Stimulated activated naive B cell treated with anti-CD40 and anti-IgM and Interleukin-4, amounts not matched to agents 10 μg/mL and 1 μg/mL and 100 μg/mL, for 72 hours (primary cell): Measurements from ENCODE around the gene CRACR2A.

Source experiments
- ATAC-seq, 2 donors: fragments of 150-1000 bp; cut with Tn5 transposase; replicated peaks; 2 replicates each; pipeline ENCODE4 v1.10.0; 2021; ENCODE audit warnings: moderate library complexity in 1 of 2
- DNase-seq: peaks from one replicate; pipeline ENCODE4 v3.0.0; 2021
- H3K27ac Mint-ChIP-seq: one replicate; pipeline ENCODE4 v1.8.0; 2022; ENCODE audit warnings: mild to moderate bottlenecking, mixed read lengths
- H3K27me3 Mint-ChIP-seq, 2 donors: one replicate each; pipeline ENCODE4 v1.8.0; 2022; ENCODE audit warnings: mixed read lengths in 2 of 2
- H3K36me3 Mint-ChIP-seq, 2 donors: one replicate each; pipeline ENCODE4 v1.8.0; 2022; ENCODE audit warnings: mixed read lengths in 2 of 2, mild to moderate bottlenecking in 1 of 2
- H3K4me1 Mint-ChIP-seq, 2 donors: one replicate each; pipeline ENCODE4 v1.8.0; 2022; ENCODE audit warnings: mixed read lengths in 2 of 2, mild to moderate bottlenecking in 1 of 2
- H3K4me3 Mint-ChIP-seq, 2 donors: one replicate each; pipeline ENCODE4 v1.8.0; 2022; ENCODE audit warnings: mild to moderate bottlenecking in 2 of 2, mixed read lengths in 2 of 2, moderate library complexity in 1 of 2
- H3K9me3 Mint-ChIP-seq, 2 donors: one replicate each; pipeline ENCODE4 v1.8.0; 2022; ENCODE audit warnings: mixed read lengths in 2 of 2, mild to moderate bottlenecking in 1 of 2

Gene CRACR2A, protein sequence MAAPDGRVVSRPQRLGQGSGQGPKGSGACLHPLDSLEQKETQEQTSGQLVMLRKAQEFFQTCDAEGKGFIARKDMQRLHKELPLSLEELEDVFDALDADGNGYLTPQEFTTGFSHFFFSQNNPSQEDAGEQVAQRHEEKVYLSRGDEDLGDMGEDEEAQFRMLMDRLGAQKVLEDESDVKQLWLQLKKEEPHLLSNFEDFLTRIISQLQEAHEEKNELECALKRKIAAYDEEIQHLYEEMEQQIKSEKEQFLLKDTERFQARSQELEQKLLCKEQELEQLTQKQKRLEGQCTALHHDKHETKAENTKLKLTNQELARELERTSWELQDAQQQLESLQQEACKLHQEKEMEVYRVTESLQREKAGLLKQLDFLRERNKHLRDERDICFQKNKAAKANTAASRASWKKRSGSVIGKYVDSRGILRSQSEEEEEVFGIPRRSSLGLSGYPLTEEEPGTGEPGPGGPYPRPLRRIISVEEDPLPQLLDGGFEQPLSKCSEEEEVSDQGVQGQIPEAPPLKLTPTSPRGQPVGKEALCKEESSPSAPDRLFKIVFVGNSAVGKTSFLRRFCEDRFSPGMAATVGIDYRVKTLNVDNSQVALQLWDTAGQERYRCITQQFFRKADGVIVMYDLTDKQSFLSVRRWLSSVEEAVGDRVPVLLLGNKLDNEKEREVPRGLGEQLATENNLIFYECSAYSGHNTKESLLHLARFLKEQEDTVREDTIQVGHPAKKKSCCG

DNA sequence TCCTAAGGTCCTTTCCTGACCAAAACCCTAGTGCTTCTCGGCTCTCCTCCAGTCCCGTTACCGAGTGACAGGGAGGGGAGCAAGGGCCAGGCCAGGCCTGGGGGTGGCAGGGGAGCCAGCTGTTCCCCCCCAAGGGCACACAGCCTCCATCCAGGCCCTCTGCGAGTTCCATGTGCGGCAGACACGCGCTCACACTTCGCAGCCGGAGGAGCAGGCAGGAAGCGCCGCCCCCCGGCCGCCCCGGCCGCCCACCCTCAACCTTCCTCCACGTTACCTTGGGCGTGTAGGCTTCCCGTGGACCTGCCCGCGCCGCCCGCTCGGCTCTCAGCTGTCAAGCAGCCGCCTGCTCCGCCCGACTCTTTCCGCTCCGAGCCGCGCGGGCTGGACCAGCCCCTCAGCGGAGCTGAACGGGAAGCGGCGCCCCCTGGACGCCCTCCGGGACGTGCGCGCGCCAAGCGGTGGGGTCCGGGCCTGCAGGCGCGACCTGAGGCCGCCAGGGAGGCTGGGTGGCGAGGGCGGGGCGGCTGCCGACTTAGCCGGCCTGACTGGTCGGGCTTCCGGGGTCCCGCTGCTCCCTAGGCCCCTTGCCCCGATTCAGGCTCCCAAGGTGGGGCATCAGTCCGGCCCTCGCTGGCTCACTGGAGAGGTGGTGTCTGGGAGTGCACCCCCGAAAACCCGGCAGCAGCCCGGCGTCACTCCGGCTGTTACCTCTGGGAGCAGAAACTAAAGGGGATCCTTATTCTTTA lies at the start of gene CRACR2A:
Gene CRACR2A (minus strand): TSS at position 369 of the 746 bp plus-strand sequence. CDS start 56,110 bp downstream, outside the sequence.
- Mint-ChIP-seq H3K9me3 (no peaks in the 10 kb centered on the region), H3K27me3 (no peaks in the 10 kb centered on the region), H3K4me1 (peaks cover 30 to 37% of the 10 kb centered on the region in 2 donors), H3K27ac (peak within 1 kb of the TSS; percentile 95), H3K4me3 (peak within 1 kb of the TSS; percentile 86 to 92), H3K36me3 (peaks cover 10 to 15% of the 10 kb centered on the region in 2 donors)
- DNase-seq (peak; percentile 82), ATAC-seq (peak; percentile 87 to 88)

DNA sequence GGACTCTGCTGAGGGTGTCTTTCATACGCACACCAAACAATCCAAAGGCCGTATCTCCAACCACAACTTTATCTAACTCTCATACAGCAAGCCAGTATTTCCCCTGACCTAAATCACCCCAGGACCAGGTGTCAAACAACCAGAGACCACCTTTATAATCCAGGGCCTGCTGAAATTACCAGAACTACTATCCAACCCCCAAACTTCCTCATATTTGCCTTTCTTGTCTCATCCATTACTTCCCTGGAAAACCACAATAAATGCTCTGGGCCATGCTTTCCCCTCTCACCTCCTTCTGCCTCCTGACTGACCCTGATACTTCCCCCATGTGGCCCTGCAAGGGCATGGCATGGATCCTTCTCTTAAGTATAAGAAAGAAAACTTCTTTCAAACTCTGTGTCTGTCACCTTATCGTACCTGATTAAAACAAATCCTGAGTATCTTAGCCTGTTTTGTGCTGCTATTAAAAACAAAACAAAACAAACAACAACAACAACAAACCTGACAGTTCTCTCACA lies 44.7 kb upstream of the CRACR2A start:
- ATAC-seq (no peak), DNase-seq (no peak)
- Mint-ChIP-seq H3K27ac (no peak overlapping the region), H3K9me3 (no peaks in the 10 kb centered on the region), H3K4me1 (peaks cover 0 to 3% of the 10 kb centered on the region in 2 donors), H3K4me3 (no peak overlapping the region), H3K36me3 (peaks cover 8 to 14% of the 10 kb centered on the region in 2 donors), H3K27me3 (no peaks in the 10 kb centered on the region)

DNA sequence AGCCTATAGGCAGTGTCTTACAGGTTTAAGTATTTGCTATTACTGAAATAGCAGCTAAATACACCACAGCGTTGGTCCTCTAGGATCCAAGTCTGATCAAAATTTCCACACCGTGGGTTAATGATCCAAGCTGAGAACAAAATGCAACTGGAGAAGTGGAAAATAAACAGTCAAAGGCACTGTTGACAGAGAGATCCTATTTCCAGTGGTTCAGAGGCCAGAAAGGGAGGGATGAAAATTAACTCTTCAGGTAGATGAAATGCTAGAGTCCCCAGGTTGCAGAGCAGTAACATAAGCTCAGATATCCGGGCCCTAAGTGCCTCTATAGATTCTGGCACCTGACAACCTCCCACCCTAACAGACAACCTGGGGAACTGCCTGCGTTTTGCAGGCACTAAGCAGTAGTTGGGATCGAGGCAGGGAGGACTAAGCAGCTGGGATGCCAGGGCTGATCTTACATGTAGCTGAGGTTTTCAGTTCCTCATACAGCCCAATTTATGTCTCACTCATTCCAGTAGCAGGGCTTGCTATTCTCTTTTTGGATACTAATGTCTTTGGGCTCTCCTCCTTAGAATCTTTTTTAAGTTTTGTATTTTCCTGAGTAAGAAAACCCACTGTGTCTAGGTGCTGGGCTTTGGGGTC lies 42.7 kb upstream of the CRACR2A start:
- H3K27ac Mint-ChIP-seq, result no peak overlapping the region
- H3K4me1 Mint-ChIP-seq, result peaks cover 0 to 3% of the 10 kb centered on the region in 2 donors
- peak; percentile 68 to 71 for ATAC-seq
- H3K4me3 Mint-ChIP-seq, result no peak overlapping the region
- no peaks in the 10 kb centered on the region for H3K9me3 Mint-ChIP-seq
- DNase-seq, result no peak
- no peaks in the 10 kb centered on the region for H3K27me3 Mint-ChIP-seq
- H3K36me3 Mint-ChIP-seq, result peaks cover 8 to 19% of the 10 kb centered on the region in 2 donors

DNA sequence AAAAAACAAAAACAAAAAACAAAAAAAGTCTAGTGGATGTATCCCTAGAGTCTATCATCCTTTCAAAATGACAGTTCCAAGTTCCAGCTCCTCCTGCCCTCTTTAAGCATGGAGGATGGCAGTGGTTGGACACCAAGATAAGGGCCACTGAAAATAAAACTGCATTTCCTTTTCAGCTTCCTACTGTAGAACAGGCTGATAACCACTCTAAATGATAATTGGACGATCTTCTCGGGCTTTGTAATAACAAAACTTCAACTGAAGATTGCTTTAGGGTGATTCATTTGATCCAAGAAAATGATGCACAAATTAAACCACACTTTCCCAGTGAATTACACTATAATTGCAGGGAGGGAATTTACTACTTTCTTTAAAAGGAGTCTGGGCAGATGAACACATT lies 42.2 kb upstream of the CRACR2A start:
- no peak for ATAC-seq

DNA sequence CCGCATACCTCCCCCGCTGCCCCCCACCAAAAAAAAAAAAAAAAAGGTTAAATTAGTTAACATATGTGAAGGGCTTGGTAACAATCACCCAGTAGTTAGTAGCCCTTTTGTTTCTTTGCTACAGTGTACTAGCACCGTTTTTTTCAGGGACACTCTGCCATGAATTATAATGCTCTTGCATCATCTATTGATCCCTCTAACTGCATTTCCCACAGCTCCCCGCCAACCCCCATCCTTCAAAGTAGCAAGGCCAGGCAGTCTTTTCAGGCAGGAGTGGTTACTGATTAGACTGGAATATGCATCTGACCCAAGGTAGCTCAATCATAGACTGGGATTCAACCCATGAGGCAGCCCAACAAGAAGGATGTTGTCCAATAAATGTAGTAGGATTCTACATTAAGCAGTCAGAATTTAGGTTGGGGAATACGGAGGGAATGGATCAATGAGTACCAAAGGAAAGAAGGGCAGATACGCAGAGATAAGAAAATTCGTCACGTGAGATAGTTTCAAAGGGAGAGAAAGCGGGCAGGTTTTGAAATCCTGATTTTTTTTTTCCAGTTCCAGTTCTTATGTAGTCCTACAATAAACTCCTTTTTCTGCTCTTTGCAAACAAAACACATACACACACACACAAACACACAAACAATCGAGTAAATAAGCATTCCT lies 39.8 kb upstream of the CRACR2A start:
- H3K9me3 Mint-ChIP-seq, result no peaks in the 10 kb centered on the region
- H3K4me1 Mint-ChIP-seq, result peaks cover 0 to 3% of the 10 kb centered on the region in 2 donors
- H3K27ac Mint-ChIP-seq, result no peak overlapping the region
- H3K4me3 Mint-ChIP-seq, result no peak overlapping the region
- peaks cover 7 to 21% of the 10 kb centered on the region in 2 donors for H3K36me3 Mint-ChIP-seq
- DNase-seq (no peak), ATAC-seq (no peak)
- H3K27me3 Mint-ChIP-seq, result no peaks in the 10 kb centered on the region

More for the DNA sequence above, 42.2 kb upstream of the CRACR2A start:
- no peaks in the 10 kb centered on the region for H3K9me3 Mint-ChIP-seq
- H3K4me3 Mint-ChIP-seq, result no peak overlapping the region
- H3K27ac Mint-ChIP-seq, result no peak overlapping the region
- DNase-seq, result no peak
- peaks cover 8 to 19% of the 10 kb centered on the region in 2 donors for H3K36me3 Mint-ChIP-seq
- no peaks in the 10 kb centered on the region for H3K27me3 Mint-ChIP-seq
- H3K4me1 Mint-ChIP-seq, result peaks cover 0 to 3% of the 10 kb centered on the region in 2 donors

DNA sequence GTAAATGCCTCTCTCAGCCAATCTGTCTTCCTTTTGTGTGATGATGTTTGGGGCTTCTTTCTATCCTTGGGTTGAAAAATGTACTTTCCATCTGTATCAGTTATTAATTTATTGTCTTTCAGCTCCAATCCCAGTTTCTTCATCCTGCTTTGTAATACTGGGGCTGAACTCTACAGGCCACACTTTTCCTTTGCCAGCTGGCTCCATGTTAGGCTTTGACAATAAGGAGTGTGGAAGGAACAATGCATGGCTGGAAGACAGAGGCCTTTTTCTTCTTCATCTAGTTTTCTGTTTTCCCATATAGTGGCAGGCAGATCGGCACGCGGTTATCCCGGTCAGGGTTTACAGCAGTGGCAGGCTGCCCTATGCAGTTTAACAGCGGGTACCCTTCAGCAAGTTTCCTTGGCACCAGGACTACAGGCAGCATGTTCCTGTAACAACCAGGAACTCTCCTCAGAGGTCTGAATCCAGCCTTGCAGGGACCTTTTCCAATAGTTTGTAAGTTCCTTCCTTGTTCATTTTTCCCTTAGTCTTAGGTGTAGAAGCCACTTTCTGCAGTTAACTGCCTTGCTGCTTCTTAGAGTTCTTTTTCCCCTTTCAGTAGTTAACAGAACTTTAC lies 38.5 kb upstream of the CRACR2A start:
- Mint-ChIP-seq H3K27ac (no peak overlapping the region), H3K9me3 (no peaks in the 10 kb centered on the region), H3K36me3 (peaks cover 16 to 27% of the 10 kb centered on the region in 2 donors), H3K4me3 (no peak overlapping the region), H3K4me1 (peaks cover 2 to 9% of the 10 kb centered on the region in 2 donors), H3K27me3 (no peaks in the 10 kb centered on the region)
- ATAC-seq (no peak), DNase-seq (no peak)

DNA sequence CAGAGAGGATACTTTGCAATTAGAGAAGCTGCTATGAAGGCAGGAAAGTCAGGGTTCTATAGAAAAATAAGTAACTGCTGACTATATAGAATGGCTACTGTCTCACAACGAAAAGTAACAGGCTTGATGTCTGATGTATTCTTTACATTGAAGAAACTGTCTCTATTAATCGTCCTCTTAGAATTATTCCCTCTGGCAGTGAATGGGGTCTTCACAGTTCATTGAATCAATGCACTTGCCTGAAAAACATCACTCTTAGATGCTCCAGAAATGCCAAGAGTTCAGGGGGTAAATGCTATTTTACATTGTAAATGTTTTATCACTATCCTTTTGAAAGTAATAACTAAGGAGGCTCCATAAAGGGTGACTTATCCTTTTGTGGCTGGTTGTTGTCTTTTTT lies 37.7 kb upstream of the CRACR2A start:
- no peak for DNase-seq
- no peaks in the 10 kb centered on the region for H3K9me3 Mint-ChIP-seq
- no peak overlapping the region for H3K27ac Mint-ChIP-seq
- H3K27me3 Mint-ChIP-seq, result no peaks in the 10 kb centered on the region
- peaks cover 16 to 29% of the 10 kb centered on the region in 2 donors for H3K36me3 Mint-ChIP-seq
- peaks cover 2 to 9% of the 10 kb centered on the region in 2 donors for H3K4me1 Mint-ChIP-seq
- ATAC-seq, result no peak
- no peak overlapping the region for H3K4me3 Mint-ChIP-seq

DNA sequence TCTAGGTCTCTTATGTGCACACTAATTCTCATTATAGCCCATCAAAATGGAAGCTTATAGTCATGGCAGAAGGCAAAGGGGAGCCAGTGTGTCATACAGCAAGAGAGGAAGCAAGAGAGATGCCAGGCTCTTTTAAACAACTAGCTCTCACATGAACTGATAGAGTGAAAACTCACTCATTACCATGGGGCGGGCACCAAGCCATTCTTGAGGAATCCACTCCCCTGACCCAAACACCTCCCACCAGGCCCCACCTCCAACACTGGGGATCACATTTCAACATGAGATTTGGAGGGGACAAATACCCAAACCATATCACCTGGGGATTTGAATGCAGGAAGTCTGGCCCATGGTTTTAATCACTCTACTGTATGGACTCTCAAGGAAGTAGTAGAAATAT lies 36.9 kb upstream of the CRACR2A start:
- Mint-ChIP-seq H3K27me3 (no peaks in the 10 kb centered on the region), H3K4me3 (no peak overlapping the region), H3K9me3 (no peaks in the 10 kb centered on the region), H3K36me3 (peaks cover 16 to 29% of the 10 kb centered on the region in 2 donors), H3K27ac (no peak overlapping the region), H3K4me1 (peaks cover 2 to 9% of the 10 kb centered on the region in 2 donors)
- DNase-seq, result no peak
- no peak for ATAC-seq

DNA sequence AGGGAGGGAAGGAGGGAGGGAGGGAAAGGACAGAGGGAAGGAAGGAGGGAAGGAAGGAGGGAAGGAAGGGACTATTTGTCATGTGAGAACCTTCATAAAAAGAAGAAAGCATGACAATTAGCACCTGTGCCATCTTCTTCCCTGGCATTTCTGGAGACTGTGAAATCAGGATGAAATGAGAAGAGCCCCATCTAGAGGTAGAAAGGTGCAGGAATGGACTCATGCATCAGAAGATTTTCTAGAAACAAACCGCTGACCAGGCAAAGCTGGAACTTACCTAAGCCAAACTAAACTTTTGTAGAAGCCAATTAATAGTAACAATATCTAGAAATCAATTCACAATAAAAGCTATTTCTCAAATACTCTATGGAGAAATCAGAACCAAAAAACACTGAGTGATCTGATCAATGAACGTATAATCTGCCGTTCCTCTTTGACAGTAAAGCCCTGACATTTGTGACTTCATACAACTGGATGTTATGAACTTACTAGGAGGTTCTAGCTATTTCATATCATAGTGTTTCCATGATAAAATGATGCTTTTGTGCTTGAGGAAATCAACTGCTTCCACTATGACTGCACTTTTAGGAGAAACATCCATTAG lies 24.4 kb upstream of the CRACR2A start:
- H3K4me3 Mint-ChIP-seq, result no peak overlapping the region
- H3K4me1 Mint-ChIP-seq, result no peaks in the 10 kb centered on the region
- ATAC-seq (peak in 1 of 2 donors; percentile 43), DNase-seq (no peak)
- peaks cover 0 to 4% of the 10 kb centered on the region in 2 donors for H3K36me3 Mint-ChIP-seq
- no peaks in the 10 kb centered on the region for H3K27me3 Mint-ChIP-seq
- no peak overlapping the region for H3K27ac Mint-ChIP-seq
- no peaks in the 10 kb centered on the region for H3K9me3 Mint-ChIP-seq

DNA sequence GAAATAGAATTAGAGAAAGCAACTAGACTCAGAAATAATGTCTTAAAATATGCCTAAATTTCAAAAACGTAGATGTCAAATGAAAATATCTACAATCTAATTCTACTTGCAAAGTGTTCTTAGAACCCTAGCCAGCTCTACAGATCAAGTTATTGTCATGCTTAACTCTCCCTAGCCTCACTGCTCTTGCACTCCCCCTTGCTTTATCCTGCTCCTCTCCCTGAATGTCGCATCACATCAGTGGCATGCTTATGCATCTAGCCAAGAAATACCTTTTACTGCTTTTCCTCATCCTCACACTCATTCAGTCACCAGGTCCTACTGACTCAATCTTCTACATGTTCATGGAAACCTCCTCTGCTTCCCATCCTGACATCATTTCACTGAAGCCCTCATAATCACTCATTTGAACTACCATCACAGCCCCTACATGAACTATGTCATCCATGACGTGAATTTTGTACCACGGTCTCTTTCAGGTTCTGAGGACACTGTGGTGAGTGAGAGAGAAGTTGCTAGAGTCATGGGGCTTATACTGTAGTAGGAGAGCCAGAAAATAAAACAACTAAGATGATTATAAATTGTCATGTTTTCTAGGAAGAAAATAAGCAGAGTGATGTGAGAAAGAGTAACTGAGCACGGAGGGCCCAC lies 22.6 kb upstream of the CRACR2A start:
- H3K9me3 Mint-ChIP-seq, result no peaks in the 10 kb centered on the region
- H3K36me3 Mint-ChIP-seq, result peaks cover 0 to 4% of the 10 kb centered on the region in 2 donors
- DNase-seq, result no peak
- H3K4me1 Mint-ChIP-seq, result no peaks in the 10 kb centered on the region
- no peak overlapping the region for H3K4me3 Mint-ChIP-seq
- ATAC-seq, result no peak
- no peak overlapping the region for H3K27ac Mint-ChIP-seq
- no peaks in the 10 kb centered on the region for H3K27me3 Mint-ChIP-seq

DNA sequence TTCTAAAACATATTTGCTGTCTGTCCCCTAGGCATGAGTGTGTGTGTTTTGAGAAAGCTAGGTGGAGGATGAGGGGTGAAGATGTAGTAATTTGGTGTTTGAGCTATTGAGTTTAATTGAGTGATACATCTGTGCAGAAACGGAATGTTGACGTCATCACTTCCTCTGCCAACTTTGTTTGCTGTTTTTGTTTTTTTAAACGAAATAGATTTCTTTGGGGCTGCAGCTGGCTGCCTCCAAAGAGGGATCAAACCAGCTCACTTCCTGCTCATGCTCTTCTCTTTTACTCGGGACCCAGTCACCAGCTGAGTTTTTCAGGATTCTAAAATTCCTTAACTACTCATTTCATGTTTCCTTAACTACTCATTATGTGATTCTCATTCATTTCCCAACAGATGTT lies 19.5 kb upstream of the CRACR2A start:
- no peak for ATAC-seq
- no peak overlapping the region for H3K4me3 Mint-ChIP-seq
- no peak for DNase-seq
- H3K27me3 Mint-ChIP-seq, result no peaks in the 10 kb centered on the region
- no peaks in the 10 kb centered on the region for H3K4me1 Mint-ChIP-seq
- H3K9me3 Mint-ChIP-seq, result no peaks in the 10 kb centered on the region
- H3K27ac Mint-ChIP-seq, result no peak overlapping the region
- peaks cover 0 to 4% of the 10 kb centered on the region in 2 donors for H3K36me3 Mint-ChIP-seq

DNA sequence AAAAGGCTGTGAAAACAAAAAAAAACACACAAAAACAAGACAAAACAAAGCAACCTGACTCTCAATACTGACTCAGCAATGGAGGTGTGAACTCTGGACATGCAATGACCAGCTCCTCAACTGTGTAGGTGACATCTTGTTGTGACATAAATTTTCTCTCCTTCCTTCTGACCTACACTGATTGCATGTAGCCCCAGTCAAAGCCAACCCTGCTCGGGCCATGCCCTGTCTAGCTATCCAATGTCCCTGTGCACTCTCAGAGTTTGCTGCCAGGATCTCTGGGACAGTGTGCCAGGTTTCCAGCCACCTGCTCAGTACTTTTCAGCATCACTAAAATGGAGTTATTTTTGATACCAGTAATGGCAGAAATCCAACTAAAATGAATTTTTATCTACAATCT lies 18.9 kb upstream of the CRACR2A start:
- Mint-ChIP-seq H3K4me3 (no peak overlapping the region), H3K4me1 (no peaks in the 10 kb centered on the region), H3K9me3 (no peaks in the 10 kb centered on the region), H3K36me3 (peaks cover 0 to 4% of the 10 kb centered on the region in 2 donors), H3K27ac (no peak overlapping the region), H3K27me3 (no peaks in the 10 kb centered on the region)
- ATAC-seq (no peak), DNase-seq (no peak)
